ENCODE measurements around the gene OTOGL. TPM values are rescaled to one million over a fixed set of nuclear protein-coding genes. Genes with fewer than 3 reads are reported as not detected.
"Not testable (repeated sequence)": the region's sequence is repeated elsewhere in the genome, so short reads cannot be mapped to it uniquely, and the experiment has no call there.

OTOGL gene
- total RNA-seq, 1 donor from 2014 or later, result not detected

DNA sequence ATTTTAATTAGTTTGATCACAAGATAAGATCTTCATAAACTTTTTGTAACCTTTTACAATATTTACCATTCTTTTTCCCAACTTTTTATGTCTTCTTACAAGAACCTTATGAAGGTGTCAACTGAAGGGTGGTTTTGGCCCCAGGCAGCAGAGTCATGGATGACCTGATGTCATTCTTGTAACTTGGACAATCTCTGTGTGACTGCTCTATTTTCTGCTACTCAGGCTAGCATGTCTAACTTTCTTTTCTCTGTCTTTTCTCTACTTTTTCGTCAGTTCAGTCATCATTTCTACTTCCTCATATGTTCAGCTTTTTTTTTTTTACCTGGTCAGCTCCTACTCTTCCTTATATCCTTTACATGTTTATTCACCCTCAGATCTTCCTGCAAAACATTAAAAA lies 194.0 kb downstream of the OTOGL start:
- TF ChIP-seq, protein P1, sequence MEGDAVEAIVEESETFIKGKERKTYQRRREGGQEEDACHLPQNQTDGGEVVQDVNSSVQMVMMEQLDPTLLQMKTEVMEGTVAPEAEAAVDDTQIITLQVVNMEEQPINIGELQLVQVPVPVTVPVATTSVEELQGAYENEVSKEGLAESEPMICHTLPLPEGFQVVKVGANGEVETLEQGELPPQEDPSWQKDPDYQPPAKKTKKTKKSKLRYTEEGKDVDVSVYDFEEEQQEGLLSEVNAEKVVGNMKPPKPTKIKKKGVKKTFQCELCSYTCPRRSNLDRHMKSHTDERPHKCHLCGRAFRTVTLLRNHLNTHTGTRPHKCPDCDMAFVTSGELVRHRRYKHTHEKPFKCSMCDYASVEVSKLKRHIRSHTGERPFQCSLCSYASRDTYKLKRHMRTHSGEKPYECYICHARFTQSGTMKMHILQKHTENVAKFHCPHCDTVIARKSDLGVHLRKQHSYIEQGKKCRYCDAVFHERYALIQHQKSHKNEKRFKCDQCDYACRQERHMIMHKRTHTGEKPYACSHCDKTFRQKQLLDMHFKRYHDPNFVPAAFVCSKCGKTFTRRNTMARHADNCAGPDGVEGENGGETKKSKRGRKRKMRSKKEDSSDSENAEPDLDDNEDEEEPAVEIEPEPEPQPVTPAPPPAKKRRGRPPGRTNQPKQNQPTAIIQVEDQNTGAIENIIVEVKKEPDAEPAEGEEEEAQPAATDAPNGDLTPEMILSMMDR (IDR thresholded peaks at IDR 0.05), result no peak
- CTCF ChIA-PET, result interaction anchor here (0.6 kb wide), 1 partner anchor 21 kb away, joined by 4 read pairs; no protein-coding TSS in a partner anchor
- H3K4me1 Mint-ChIP-seq, result no peaks in the 10 kb centered on the region
- POLR2A ChIA-PET, result no interaction called here
- H3K9me3 Mint-ChIP-seq, result no peaks in the 10 kb centered on the region
- H3K36me3 Mint-ChIP-seq (ENCODE audit: low read depth), result no peaks in the 10 kb centered on the region
- H3K27me3 Mint-ChIP-seq, result no peaks in the 10 kb centered on the region
- no peak overlapping the region for H3K27ac Mint-ChIP-seq
- intact Hi-C loops (cut with micrococcal nuclease), result no loop called here
- DNase-seq, result no peak
- H3K4me3 Mint-ChIP-seq, result no peak overlapping the region
- ATAC-seq (ENCODE audit: low read depth), result no peak

DNA sequence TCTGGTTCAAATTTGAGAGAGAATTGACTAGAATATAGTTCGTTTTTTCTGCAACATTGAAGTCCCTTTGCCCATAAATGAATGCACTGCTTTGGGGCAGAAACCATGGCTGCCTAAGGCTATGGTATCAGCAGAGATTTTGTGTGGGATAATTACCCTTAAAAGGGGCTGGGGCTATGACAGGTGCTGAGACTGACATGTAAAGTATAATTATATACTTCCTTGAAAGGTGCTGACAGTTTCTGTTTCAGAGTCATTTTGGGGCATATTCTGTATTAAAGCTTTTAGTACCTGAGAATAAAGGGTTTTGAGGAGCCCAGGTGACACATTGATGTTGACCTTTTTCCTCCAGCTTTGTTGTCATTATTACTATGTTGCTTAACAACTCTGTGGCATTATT lies 194.4 kb downstream of the OTOGL start:
- no peak for ATAC-seq (ENCODE audit: low read depth)

GRCh38 chr12:80299219-80299618 lies 199.9 kb downstream of the OTOGL start:
- H3K36me3 Mint-ChIP-seq (ENCODE audit: low read depth), result no peaks in the 10 kb centered on the region
- H3K4me3 Mint-ChIP-seq, result no peak overlapping the region
- no peak overlapping the region for H3K27ac Mint-ChIP-seq
- H3K27me3 Mint-ChIP-seq, result no peaks in the 10 kb centered on the region
- H3K9me3 Mint-ChIP-seq, result no peaks in the 10 kb centered on the region
- H3K4me1 Mint-ChIP-seq, result no peaks in the 10 kb centered on the region
- CTCF ChIA-PET, result no interaction called here
- TF ChIP-seq, protein P1 (IDR thresholded peaks at IDR 0.05), result no peak
- intact Hi-C loops (cut with micrococcal nuclease), result no loop called here
- DNase-seq (no peak), ATAC-seq (ENCODE audit: low read depth) (no peak)
- POLR2A ChIA-PET, result no interaction called here

More for the DNA sequence above, 194.4 kb downstream of the OTOGL start:
- no peaks in the 10 kb centered on the region for H3K36me3 Mint-ChIP-seq (ENCODE audit: low read depth)
- H3K4me3 Mint-ChIP-seq, result no peak overlapping the region
- H3K9me3 Mint-ChIP-seq, result no peaks in the 10 kb centered on the region
- no peaks in the 10 kb centered on the region for H3K27me3 Mint-ChIP-seq
- ChIA-PET CTCF (interaction anchor here (0.6 kb wide), 1 partner anchor 22 kb away, joined by 4 read pairs; no protein-coding TSS in a partner anchor), POLR2A (no interaction called here)
- H3K27ac Mint-ChIP-seq, result no peak overlapping the region
- no peaks in the 10 kb centered on the region for H3K4me1 Mint-ChIP-seq
- intact Hi-C loops (cut with micrococcal nuclease), result no loop called here
- no peak for DNase-seq
- TF ChIP-seq, protein P1 (IDR thresholded peaks at IDR 0.05), result no peak

GRCh38 chr12:80299976-80300375 lies 200.6 kb downstream of the OTOGL start:
- Mint-ChIP-seq H3K4me1 (no peaks in the 10 kb centered on the region), H3K27ac (no peak overlapping the region), H3K4me3 (no peak overlapping the region), H3K27me3 (no peaks in the 10 kb centered on the region), H3K9me3 (no peaks in the 10 kb centered on the region), H3K36me3 (ENCODE audit: low read depth) (no peaks in the 10 kb centered on the region)
- ChIA-PET CTCF (no interaction called here), POLR2A (no interaction called here)
- ATAC-seq (ENCODE audit: low read depth) (no peak), DNase-seq (no peak)
- TF ChIP-seq, protein P1 (IDR thresholded peaks at IDR 0.05), result no peak
- intact Hi-C loops (cut with micrococcal nuclease), result no loop called here

GRCh38 chr12:80307436-80307835 lies 208.1 kb downstream of the OTOGL start:
- CTCF ChIA-PET; POLR2A ChIA-PET; H3K27me3 Mint-ChIP-seq; H3K9me3 Mint-ChIP-seq; DNase-seq; intact Hi-C loops (cut with micrococcal nuclease); H3K4me3 Mint-ChIP-seq; H3K36me3 Mint-ChIP-seq (ENCODE audit: low read depth); H3K4me1 Mint-ChIP-seq; H3K27ac Mint-ChIP-seq; ATAC-seq (ENCODE audit: low read depth): not testable (repeated sequence)

DNA sequence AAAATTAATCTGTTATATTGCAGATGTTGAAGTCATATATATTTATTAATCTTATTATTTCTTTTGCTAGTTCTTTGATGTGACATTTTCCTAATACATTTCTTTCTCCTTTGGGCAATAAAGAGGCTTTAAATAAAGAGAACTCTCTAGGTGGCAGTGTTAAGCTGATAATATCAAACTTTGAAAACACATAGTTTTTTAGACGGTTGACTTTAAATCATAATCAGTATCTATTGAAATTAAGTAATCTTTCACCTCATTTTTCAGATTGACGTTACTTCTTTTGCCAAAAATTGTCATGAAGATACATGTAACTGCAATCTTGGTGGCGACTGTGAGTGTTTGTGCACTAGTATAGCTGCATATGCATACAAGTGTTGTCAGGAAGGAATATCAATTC lies 213.9 kb downstream of the OTOGL start:
- no peak for DNase-seq
- H3K4me3 Mint-ChIP-seq, result no peak overlapping the region
- intact Hi-C loops (cut with micrococcal nuclease), result no loop called here
- CTCF ChIA-PET, result no interaction called here
- no peaks in the 10 kb centered on the region for H3K4me1 Mint-ChIP-seq
- H3K27me3 Mint-ChIP-seq, result no peaks in the 10 kb centered on the region
- POLR2A ChIA-PET, result no interaction called here
- TF ChIP-seq, protein P1 (IDR thresholded peaks at IDR 0.05), result no peak
- no peaks in the 10 kb centered on the region for H3K9me3 Mint-ChIP-seq
- H3K27ac Mint-ChIP-seq, result no peak overlapping the region
- ATAC-seq (ENCODE audit: low read depth), result no peak
- H3K36me3 Mint-ChIP-seq (ENCODE audit: low read depth), result no peaks in the 10 kb centered on the region

Data from activated B cell treated with CpG ODN at 0.5 μM for 24 hours (primary cell).